HG03060 (cell line): ENCODE results near the gene SLC49A4.

Experiments
- ATAC-seq: cut with Tn5 transposase; IDR thresholded peaks from one replicate; pipeline ENCODE4 v1.9.1; 2021; ENCODE audit warnings: low read depth, moderate number of reproducible peaks; ENCODE audit not compliant: unreplicated experiment

The SLC49A4 gene

DNA sequence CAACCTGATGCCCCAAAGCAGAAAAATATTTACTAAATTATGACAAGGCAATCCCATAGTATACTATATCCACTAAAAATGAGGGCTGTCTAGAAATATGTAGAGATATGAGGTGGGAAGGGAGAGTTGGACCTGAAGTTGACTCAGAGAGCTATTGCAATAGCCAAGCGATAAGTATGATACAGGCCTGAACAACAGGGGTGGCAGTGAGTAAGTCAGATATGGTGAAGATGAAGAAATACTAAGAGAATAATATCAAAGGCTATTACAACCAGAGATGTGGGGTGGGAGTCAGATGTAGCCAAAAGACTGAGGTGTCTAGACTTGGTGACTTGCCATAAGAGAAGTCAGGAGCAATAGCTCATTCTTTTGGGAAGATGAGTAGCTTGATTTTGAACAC lies 10.4 kb upstream of the SLC49A4 start:
- no peak for ATAC-seq

DNA sequence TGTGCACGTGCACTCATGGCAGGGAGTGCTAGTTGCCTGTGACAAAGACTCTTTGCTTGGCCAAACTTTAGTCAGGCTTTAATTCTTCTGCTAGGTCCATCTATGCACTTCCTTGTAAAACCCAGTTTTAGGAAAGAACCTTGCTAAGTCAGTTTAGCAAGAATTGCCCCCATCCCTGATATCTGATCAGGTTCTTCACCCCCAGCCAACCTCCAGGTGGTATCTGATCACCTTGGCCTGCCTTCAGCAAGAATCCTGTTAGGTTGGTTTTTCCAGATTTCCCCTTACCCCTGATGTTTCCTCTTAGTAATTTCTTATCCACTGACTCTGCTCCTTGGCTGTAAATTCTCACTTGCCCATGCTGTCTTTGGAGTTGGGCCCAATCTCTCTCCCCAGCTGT lies 9.6 kb upstream of the SLC49A4 start:
- ATAC-seq, result no peak

DNA sequence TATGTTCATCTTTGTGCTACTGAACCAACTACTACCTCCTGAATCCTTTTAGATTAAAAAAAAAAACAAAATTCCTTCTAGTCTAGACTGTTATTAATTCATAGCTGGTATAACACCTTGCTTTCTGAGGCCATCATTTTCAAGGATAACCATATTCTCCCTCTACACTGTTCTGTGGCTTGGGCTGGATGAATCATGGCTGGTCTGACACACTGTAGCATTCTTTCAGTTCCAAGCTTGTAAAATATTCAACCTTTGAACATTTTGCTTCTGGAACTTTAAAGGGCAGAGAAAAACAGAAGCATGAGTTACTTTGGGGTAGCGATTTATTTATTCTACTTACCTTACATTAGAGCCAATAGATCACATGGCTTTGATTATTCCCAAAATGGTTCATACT lies 8.8 kb upstream of the SLC49A4 start:
- no peak for ATAC-seq

DNA sequence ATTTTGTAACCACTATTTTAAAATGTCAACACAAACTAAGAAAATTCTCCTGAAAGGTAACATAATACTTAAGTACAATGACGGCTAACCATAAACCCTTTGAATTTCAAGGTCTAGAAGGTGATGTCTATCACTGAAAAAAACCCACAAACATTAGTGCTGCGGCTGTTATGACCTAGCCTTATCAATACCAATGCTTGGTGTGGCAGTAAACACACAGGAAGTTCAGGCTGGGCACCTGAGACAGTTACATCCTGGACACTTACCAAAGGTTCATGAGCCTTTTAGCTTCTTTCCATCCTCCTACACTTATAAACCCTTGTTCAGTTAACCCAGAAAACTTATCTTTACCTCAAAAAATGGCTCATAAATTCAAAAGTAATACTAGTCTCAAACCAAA lies 7.0 kb upstream of the SLC49A4 start:
- ATAC-seq, result no peak

DNA sequence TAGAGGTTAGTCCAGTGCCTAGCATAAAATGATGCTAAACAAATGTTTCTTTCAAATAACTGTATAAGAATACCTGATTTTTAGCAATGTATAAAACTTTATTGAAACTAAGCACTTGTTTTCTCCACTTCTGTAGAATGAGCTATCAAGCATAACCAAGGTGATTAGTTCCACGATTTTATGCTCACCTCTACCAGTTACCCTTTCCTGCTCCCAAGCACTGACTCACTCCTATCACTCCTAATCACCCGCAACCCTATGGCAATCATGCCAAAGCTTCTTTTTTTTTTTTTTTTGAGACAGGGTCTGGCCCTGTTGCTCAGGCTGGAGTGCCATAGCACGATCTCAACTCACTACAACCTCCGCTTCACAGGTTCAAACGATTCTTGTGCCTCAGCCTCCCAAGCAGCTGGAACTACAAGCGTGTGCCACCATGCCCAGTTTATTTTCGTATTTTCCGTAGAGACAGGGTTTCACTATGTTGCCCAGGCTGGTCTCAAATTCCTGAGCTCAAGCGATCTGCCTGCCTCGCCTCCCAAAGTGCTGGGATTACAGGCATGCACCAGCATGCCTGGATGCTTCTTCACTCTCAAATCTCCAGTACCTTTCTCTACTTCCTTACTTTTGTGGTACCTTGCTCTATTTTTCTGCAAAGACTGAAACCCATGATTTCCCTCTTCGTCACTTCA lies 5.1 kb upstream of the SLC49A4 start:
- no peak for ATAC-seq

DNA sequence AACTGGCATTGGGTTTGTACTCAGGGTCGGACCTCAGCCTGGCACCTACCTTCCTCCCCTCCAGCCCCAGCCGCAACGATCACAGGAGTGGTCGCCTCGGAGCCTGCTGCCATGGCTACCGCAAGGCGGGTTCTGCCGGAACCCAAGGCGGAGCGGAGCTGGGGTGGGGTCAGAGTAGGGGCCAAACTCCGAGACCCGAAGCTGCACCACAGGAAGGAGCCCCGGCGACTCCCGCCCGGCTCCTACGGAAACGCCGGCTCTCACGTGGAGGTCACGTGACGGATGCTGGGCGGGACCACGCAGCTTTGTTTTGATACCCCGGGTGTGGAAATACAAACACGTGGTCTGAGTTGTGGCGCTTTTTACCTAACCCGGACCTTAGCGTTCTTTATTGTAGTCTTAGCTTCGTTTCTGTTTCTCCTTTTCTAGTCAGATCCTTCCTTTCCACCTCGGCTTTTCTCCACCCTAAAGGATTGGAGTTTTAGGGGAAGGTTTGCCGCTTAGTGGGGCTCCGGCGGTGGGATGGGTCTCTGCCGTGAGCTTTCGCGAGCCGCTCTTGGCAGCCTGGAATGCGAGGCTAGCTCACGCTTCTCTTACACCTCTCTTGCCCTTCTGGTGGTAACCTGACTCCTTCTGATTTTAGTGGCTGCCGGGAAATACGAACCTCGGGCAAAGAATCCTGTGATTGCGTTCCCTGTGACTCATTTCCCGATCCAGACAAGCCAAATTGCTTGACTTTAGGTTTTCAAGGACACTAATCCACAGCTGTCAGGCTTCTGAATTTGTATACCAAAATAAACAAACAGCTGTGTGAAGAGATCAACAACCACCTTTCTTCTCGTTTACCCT lies 1.1 kb upstream of the SLC49A4 start, which contains the start of gene HSPBAP1:
TSS of gene HSPBAP1 (minus strand) at position 264 of the 849 bp plus-strand sequence. CDS start at position 113, 151 bp downstream.
- ATAC-seq, result peak; percentile 39

DNA sequence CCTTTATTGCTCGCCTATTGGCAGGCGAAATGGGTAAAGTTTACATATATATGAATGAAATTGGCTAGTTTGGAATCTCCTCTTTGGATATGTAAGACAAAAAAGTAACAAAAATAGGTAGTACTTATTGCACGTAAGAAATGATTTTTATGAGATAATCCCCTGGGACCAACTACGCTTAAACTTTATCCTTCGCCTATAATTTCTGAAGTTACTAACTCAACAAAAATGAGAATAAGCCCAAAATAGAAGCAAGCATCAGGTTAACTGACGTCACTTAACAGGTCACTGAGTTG lies 438 bp upstream of the SLC49A4 start:
- ATAC-seq, result no peak

DNA sequence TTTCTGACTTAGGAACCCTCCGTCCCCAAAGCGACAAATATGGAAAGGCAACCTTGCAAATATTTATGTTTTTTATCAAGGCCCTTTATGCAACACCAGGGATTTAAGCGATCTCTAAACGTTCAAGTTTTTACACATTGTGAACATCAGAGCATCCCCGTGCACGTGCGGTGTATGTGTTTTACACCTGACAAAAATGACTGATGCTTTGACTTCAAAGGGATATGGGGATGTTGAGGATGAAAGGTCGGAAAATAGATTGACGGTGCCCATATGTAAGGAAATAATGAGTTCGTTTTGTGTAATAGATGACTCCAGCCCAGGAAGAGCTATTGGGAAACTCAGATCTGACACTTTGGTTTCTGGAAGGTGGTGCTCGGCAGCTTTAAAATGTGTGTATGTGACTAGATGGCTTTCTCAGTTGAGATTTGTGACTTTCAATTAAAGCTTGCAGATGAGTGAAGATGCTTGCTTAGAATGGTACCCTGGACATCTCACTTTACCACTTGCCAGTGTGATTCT lies 866 bp downstream of the SLC49A4 start:
- no peak for ATAC-seq

DNA sequence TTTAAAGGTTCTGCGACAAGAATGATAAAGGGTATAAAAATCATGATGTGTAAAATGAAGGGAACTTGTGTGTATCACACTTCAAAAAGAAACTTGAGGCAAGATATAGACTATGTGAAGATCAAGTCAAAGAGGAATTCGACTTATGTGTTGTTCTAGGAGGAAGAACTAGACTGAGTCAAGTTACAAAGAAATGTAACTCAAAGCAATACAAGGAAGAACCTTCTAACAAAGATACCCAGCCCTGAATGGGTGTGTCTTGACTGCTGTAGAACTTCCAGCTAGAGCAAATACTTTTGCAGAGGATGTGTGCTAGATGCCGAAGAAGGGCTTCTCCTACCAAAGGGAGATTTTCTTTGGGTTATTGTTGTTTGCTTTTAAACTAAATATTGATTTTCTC lies 2.4 kb downstream of the SLC49A4 start:
- ATAC-seq, result no peak

DNA sequence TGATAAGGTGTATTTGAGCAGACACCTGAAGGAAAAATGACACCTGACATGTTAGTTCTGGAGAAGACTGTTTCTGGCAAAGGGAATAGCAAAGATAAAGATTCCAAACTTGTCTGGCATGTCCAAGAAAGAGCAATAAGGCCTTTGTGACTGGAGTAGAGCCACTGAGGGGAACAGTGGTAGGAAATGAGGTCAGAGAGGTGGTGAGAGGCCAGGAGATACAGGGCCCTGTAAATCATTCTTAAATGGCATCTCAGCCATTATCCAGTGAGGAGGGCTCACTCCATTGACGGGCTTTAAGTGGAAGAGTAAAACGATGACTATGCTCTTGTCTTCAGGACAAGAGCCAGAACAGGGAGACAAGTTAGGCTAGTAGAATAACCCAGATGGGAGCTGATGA lies 4.5 kb downstream of the SLC49A4 start:
- no peak for ATAC-seq

DNA sequence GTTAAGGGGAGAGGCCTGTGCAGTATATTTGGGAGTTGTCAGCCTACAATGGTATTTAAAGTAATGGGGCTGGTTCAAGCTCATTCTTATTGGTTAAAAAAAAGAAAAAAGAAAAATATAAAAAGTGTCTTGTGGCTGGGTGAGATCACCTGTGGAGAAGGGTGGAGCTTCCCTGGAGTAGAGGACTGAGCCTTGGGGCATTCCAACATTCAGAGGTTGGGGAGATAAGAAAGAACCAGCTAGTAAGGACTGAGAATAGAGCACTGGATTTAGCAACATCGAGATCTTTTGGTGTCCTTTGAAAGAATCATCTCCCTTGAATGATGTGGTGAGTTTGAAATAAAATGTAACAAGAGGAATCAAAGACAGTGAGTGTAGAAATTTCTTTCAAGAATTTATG lies 5.2 kb downstream of the SLC49A4 start:
- ATAC-seq, result no peak

DNA sequence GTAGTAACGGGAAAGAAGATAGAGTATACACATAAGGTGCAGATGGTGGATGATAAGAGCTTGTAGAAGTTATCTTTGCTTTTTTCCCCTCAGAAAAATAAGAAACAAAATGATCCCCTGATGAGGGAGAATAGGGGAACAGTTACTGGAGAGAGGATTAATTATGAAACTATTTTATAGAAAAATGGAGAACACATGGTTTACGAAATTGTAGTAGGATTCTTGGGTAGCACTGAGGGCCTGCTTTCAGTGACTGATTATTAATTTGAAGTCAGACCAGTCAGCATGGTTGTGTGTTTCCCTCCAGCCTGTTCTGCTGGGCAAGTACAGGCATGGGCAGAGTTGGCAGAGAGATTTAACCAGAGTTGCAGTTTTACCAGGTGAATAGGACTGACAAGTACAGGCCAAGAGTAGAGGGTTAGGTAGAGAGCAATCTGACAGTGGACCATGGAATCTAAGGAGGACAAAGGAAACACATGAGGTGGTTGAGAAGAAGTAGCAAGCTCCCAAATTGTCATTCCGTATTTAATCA lies 5.9 kb downstream of the SLC49A4 start:
- no peak for ATAC-seq

DNA sequence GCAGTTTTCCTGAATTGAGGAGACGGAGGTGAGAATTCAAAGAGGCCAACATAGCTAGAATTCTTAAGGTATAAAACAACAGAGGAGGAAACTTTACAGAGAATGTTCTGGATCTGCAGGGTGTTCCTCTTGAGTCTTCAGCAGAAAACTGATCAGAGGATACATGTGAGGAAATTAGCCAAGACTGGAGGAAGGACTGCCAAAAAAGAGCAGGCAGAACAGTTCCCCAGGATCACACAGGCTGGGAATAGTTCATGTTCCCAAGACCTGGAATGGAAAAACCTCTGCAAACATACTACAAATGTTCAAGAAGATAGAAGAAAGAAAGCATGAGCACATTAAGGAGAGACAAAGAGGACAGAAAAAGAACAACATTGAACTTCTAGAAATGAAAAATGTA lies 7.5 kb downstream of the SLC49A4 start:
- no peak for ATAC-seq

DNA sequence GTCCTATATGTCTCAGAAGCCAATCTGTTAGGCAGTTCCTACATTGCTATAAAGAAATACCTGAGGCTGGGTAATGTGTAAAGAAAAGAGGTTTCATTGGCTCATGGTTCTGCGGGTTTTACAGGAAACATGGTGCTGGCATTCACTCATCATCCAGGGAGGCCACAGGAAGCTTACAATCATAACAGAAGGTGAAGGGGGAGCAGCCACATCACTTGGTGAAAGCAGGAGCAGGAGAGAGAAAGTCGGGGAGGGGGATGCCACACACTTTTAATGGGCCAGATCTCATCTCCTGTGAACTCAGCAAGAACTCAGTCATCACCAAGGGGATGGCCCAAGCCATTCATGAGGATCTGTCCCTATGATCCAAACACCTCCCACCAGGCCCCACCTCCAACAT lies 9.1 kb downstream of the SLC49A4 start:
- no peak for ATAC-seq

DNA sequence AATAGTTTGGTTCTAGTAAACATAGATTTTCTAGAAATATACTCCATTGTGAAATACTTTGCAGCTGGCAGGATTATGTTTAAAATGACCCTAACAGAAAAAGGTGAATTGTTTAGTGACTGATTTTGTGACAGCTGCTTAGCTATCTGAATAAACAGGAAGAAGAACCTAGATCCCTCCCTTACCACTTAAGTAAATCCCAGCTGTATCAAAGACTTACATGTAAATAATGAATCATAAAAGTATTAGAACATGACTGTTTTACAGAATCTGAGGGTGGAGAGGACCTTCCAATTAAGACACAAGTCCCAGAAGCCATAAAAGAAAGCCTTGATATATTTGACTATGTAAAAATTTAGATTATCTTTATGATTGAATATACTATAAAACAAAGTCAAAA lies 15.9 kb downstream of the SLC49A4 start:
- ATAC-seq, result no peak

DNA sequence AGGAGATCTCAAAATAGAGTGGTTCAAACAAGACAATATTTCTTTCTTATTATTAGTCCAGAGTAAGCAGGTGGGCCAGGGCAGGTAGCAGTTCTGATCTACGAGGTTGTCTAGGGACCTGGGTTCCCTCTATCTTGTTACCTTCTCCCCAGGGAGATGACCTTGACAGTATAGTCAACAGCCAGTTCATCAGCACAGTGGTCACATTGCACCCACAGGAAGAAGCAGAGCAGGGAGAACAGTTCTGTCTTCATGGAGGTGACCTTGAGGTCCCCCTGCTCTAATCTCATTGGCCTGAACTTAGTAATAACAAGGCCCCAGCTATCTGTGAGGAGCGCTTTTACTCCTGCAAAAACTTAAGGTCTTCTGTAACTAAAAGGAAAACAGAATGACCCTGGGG lies 21.7 kb downstream of the SLC49A4 start:
- no peak for ATAC-seq

DNA sequence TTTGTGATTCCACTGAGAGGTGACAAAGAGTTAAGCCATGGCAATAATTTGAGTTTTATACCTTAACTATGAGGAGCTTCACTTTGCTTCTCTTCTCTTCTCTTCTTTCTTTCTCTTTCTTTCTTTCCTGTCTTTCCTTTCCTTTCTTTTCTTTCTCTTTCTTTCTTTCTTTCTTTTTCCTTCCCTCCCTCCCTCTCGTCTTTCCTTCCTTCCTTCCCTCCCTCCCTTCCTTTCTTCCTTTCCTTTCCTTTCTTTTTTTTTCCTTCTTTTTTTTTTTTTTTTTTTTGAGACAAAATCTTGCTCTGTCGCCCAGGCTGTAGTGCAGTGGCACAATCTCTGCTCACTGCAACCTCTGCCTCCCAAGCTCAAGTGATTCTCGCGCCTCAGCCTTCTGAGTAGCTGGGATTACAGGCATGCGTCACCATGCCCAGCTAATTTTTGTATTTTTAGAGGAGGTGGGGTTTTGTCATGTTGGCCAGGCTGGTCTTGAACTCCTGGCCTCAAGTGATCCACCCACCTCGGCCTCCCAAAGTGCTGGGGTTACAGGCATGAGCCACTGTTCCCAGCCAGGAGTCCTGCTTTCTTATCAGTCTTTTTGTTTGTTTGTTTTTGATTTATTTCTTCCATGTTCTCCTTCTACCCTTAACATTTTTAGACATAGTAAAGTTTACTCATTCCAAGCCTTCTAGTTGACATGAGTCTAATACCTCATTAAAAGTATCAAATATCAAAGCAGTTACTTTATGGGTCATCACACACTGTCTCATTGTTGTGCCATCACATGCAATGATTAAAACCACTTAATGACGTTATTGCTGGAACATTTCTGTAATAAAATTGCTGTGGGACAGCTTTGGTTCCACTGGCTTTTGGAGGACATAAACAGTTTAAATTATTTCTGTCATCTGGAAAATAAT lies 29.9 kb downstream of the SLC49A4 start:
- ATAC-seq, result no peak

DNA sequence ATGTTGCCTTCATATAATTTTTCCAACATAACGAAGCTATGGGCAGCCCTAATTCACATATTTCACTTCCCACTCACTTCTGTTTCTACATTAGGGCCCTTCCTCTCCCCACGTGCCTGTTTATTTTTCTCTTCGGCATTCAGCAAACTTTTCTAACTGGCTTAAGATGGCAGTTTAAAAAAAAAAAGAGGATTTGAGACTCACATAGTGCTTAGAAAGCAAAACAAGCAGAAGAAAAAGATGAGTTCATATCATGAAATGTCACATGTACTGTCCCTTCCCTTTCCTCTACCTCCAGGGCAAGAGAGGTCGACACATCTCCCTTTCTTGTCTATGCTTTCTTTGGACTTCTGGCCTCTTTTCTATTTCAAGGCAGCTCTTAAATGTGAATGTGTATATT lies 30.6 kb downstream of the SLC49A4 start:
- no peak for ATAC-seq

DNA sequence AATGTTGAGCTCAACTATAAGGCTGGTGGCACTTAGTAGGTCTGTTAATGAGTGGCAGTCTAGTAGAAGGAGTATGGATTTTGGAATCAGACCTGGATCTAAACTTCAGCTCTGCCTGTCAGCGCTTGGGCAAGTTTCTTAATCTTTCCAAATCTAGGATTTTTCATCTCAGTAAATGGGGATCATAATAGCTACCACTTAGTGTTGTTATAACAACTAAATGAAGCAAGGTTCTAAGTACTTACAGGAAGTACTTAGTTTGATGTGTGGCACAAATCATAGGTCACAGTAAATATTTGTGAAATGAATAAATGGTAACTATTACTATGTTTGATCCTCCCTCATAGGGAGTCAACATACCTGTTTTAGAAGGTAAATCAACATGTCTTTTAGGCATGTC lies 31.4 kb downstream of the SLC49A4 start:
- no peak for ATAC-seq

DNA sequence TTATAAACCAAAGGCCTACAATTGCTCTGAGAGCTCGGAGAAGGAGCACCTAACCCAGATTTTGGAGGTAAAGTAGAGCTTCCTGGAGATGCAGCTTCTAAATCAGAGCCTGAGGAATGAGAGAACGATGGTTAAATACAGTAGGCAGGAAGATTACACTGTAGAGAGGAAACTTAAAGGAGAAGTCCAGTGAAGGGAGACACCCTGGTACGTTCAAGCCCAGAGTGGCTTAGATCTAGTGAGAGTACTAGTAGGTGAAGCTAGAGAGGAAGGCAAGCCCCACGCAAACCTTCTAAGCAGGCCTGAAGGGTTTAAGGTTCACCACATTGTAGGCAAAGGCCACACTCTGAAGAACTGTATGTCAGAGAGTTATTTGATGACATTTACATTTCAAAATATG lies 33.4 kb downstream of the SLC49A4 start:
- no peak for ATAC-seq

DNA sequence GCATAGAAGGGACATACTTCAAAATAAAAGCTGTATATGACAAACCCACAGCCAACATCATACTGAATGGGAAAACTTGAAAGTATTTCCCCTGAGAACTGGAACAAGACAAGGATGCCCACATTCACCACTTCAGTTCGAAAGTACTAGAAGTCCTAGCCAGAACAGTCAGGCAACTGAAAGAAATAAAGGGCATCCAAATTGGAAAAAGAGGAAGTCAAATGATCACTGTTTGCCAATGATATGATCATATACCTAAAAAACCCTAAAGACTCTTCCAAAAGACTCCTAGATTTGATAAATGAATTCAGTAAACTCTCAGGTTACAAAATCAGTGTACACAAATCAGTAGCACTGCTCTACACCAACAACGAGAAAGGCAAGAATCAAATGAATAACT lies 40.7 kb downstream of the SLC49A4 start:
- no peak for ATAC-seq
